OCI-LY1 (cell line): ENCODE results near the gene BHLHA9.

Source experiments
- H2AFZ ChIP-seq: fragments of 200-600 bp; sonication (generic), shearing (Covaris generic); 2 replicates; pipeline ENCODE4 v1.6.0; 2014; ENCODE audit warnings: antibody characterized with exemption, mild to moderate bottlenecking, low read length
- H3F3A ChIP-seq: fragments of 200-600 bp; sonication (generic), shearing (Covaris generic); 2 replicates; pipeline ENCODE4 v1.6.0; 2014; ENCODE audit warnings: mild to moderate bottlenecking, antibody characterized with exemption, low read length, moderate library complexity; ENCODE audit not compliant: insufficient read depth
- H3K27ac ChIP-seq: fragments of 200-600 bp; sonication (generic); 2 replicates; pipeline ENCODE4 v1.5.1; 2014; ENCODE audit warnings: low read length, mixed run types, mild to moderate bottlenecking, low read depth; ENCODE audit not compliant: poor library complexity, severe bottlenecking
- H3K27me3 ChIP-seq: fragments of 200-600 bp; sonication (generic); 2 replicates; pipeline ENCODE4 v1.6.0; 2014; ENCODE audit warnings: antibody characterized with exemption, mild to moderate bottlenecking, low read length, moderate library complexity; ENCODE audit not compliant: insufficient read depth
- H3K36me3 ChIP-seq: fragments of 200-600 bp; sonication (generic); 2 replicates; pipeline ENCODE4 v1.6.1; 2014; ENCODE audit warnings: mild to moderate bottlenecking, antibody characterized with exemption, low read length, moderate library complexity, mixed read lengths; ENCODE audit not compliant: insufficient read depth
- H3K4me1 ChIP-seq: fragments of 200-600 bp; sonication (generic); 2 replicates; pipeline ENCODE4 v1.5.1; 2014; ENCODE audit warnings: mild to moderate bottlenecking, low read length, moderate library complexity; ENCODE audit not compliant: insufficient read depth, severe bottlenecking
- H3K4me2 ChIP-seq: fragments of 200-600 bp; sonication (generic), shearing (Covaris generic); 2 replicates; pipeline ENCODE4 v1.6.1; 2014; ENCODE audit warnings: low read length
- H3K4me3 ChIP-seq: fragments of 200-600 bp; sonication (generic); 2 replicates; pipeline ENCODE4 v1.5.1; 2014; ENCODE audit warnings: low read length, low read depth, mild to moderate bottlenecking, mixed read lengths; ENCODE audit not compliant: poor library complexity, severe bottlenecking
- H3K79me2 ChIP-seq: fragments of 200-600 bp; shearing (Covaris generic); 2 replicates; pipeline ENCODE4 v1.6.1; 2016; ENCODE audit warnings: mixed run types, low read length, mixed read lengths; ENCODE audit not compliant: insufficient read depth
- H3K9ac ChIP-seq: fragments of 200-600 bp; sonication (generic), shearing (Covaris generic); 2 replicates; pipeline ENCODE4 v1.6.1; 2014; ENCODE audit warnings: mild to moderate bottlenecking, low read length, mixed read lengths
- H3K9me2 ChIP-seq: fragments of 200-600 bp; sonication (generic), shearing (Covaris generic); 2 replicates; pipeline ENCODE4 v1.6.1; 2014; ENCODE audit warnings: low read depth, mild to moderate bottlenecking, low read length, mixed read lengths
- H3K9me3 ChIP-seq: fragments of 200-600 bp; shearing (Covaris generic); 2 replicates; pipeline ENCODE4 v1.6.1; 2014; ENCODE audit warnings: low read length, mixed read lengths
- H4K20me1 ChIP-seq: fragments of 200-600 bp; sonication (generic), shearing (Covaris generic); 2 replicates; pipeline ENCODE4 v1.6.0; 2016; ENCODE audit warnings: mild to moderate bottlenecking, low read length; ENCODE audit not compliant: insufficient read depth
- EZH2 ChIP-seq: fragments of 200-600 bp; sonication (generic), shearing (Covaris generic); IDR thresholded peaks from 2 replicates; pipeline ENCODE4 v1.8.0; 2017; ENCODE audit warnings: borderline replicate concordance, mixed run types, mild to moderate bottlenecking, antibody characterized with exemption, low read length, moderate library complexity, mixed read lengths
- TF ChIP-seq, protein P1 (sequence below): fragments of 200-600 bp; sonication (generic), shearing (Covaris generic); IDR thresholded peaks from 2 replicates; pipeline ENCODE4 v1.5.1; 2017; ENCODE audit warnings: mild to moderate bottlenecking, antibody characterized with exemption, low read length, moderate library complexity, mixed read lengths

The BHLHA9 gene

DNA sequence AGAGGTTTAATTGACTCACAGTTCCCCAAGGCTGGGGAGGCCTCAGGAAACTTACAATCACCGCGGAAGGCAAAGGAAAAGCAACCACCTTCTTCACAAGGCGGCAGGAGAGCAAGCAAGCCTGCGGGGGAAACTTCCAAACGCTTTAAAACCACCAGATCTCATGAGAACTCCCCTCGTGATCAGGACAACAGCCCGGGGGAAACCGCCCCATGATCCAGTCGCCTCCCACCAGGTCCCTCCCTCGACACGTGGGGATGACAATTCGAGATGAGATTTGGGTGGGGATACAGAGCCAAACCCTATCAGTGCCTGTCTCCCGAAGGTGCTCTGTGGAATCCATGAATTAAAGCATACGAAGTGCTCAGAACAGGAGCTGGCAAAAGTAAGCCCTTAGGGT, 46.6 kb upstream of the BHLHA9 start:
- Histone ChIP-seq H3K79me2 (peaks cover 36% of the 10 kb centered on the region), H3K9me2 (no peaks in the 10 kb centered on the region), H3F3A (0 out of 2 replicates have a peak, but pooled peaks cover 3% of the 10 kb centered on the region), H3K9ac (no peak overlapping the region), H3K9me3 (no peaks in the 10 kb centered on the region), H3K27ac (peak overlapping the region; percentile 57), H3K36me3 (peaks cover 24% of the 10 kb centered on the region; the same call in 1 of the 2 replicates), H3K27me3 (no peaks in the 10 kb centered on the region), H2AFZ (no peak overlapping the region), H3K4me3 (no peak overlapping the region), H3K4me1 (peaks cover 68% of the 10 kb centered on the region), H4K20me1 (no peaks in the 10 kb centered on the region), H3K4me2 (no peak overlapping the region)
- TF ChIP-seq, protein P1, sequence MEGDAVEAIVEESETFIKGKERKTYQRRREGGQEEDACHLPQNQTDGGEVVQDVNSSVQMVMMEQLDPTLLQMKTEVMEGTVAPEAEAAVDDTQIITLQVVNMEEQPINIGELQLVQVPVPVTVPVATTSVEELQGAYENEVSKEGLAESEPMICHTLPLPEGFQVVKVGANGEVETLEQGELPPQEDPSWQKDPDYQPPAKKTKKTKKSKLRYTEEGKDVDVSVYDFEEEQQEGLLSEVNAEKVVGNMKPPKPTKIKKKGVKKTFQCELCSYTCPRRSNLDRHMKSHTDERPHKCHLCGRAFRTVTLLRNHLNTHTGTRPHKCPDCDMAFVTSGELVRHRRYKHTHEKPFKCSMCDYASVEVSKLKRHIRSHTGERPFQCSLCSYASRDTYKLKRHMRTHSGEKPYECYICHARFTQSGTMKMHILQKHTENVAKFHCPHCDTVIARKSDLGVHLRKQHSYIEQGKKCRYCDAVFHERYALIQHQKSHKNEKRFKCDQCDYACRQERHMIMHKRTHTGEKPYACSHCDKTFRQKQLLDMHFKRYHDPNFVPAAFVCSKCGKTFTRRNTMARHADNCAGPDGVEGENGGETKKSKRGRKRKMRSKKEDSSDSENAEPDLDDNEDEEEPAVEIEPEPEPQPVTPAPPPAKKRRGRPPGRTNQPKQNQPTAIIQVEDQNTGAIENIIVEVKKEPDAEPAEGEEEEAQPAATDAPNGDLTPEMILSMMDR = no peak
- no peak for TF ChIP-seq EZH2

- Histone ChIP-seq H3K9me3 (no peaks in the 10 kb centered on the region), H3K27me3 (no peaks in the 10 kb centered on the region), H3K27ac (peak overlapping the region; percentile 57), H3K4me1 (peaks cover 62% of the 10 kb centered on the region), H3K9ac (no peak overlapping the region), H3K9me2 (no peaks in the 10 kb centered on the region), H2AFZ (no peak overlapping the region), H4K20me1 (no peaks in the 10 kb centered on the region), H3F3A (0 out of 2 replicates have a peak, but pooled peaks cover 3% of the 10 kb centered on the region), H3K36me3 (peaks cover 24% of the 10 kb centered on the region; the same call in 1 of the 2 replicates), H3K4me3 (no peak overlapping the region), H3K79me2 (peaks cover 29% of the 10 kb centered on the region), H3K4me2 (peak overlapping the region; percentile 20; the same call in 1 of the 2 replicates)
- TF ChIP-seq, protein P1 = no peak
- TF ChIP-seq EZH2 = no peak
Measured at GRCh38 chr17:1224330-1224729, 45.9 kb upstream of the BHLHA9 start.

GRCh38 chr17:1226308-1226707, 43.9 kb upstream of the BHLHA9 start:
- Histone ChIP-seq H3K27me3 (no peaks in the 10 kb centered on the region), H3K79me2 (peaks cover 28% of the 10 kb centered on the region), H3K9me2 (no peaks in the 10 kb centered on the region), H3K27ac (peak overlapping the region; percentile 35), H3K36me3 (peaks cover 24% of the 10 kb centered on the region; the same call in 1 of the 2 replicates), H3K9ac (no peak overlapping the region), H4K20me1 (no peaks in the 10 kb centered on the region), H3K9me3 (no peaks in the 10 kb centered on the region), H2AFZ (no peak overlapping the region), H3K4me3 (peak overlapping the region; percentile 73), H3K4me1 (peaks cover 48% of the 10 kb centered on the region), H3F3A (0 out of 2 replicates have a peak, but pooled peaks cover 3% of the 10 kb centered on the region), H3K4me2 (peak overlapping the region; percentile 83; the same call in 1 of the 2 replicates)
- TF ChIP-seq EZH2 = no peak
- TF ChIP-seq, protein P1 = no peak
